Activated CD8-positive, alpha-beta T cell treated with anti-CD3 and anti-CD28 coated beads for 36 hours (primary cell): ENCODE measurements around the gene PYGM. TPM values are rescaled to one million over a fixed set of nuclear protein-coding genes. Genes with fewer than 3 reads are reported as not detected.

Source experiments
- ATAC-seq: fragments of 200-7000 bp; cut with Tn5 transposase; one replicate; pipeline ENCODE4 v1.10.0; 2021; ENCODE audit warnings: mild to moderate bottlenecking, moderate library complexity
- CTCF ChIA-PET: fragments of 350-600 bp; sonication (Branson Sonifier 250); formaldehyde crosslinking; loops from one replicate; lab custom pipeline; 2021; ENCODE audit warnings: antibody characterized with exemption; lab: Charles Lee
- POLR2A ChIA-PET: fragments of 350-600 bp; sonication (Branson Sonifier 250); formaldehyde crosslinking; loops from one replicate; lab custom pipeline; 2021; ENCODE audit warnings: antibody characterized with exemption; lab: Charles Lee
- DNase-seq: peaks from one replicate; pipeline ENCODE4 v3.0.0-alpha.2; 2020
- H3K27ac Mint-ChIP-seq: one replicate; pipeline ENCODE4 v1.8.0; 2021; ENCODE audit warnings: mild to moderate bottlenecking, mixed read lengths
- H3K27me3 Mint-ChIP-seq: one replicate; pipeline ENCODE4 v1.8.0; 2021; ENCODE audit warnings: mixed read lengths
- H3K36me3 Mint-ChIP-seq: one replicate; pipeline ENCODE4 v1.8.0; 2021; ENCODE audit warnings: low read depth, mixed read lengths
- H3K4me1 Mint-ChIP-seq: one replicate; pipeline ENCODE4 v1.8.0; 2021; ENCODE audit warnings: low read depth, mixed read lengths
- H3K4me3 Mint-ChIP-seq: one replicate; pipeline ENCODE4 v1.8.0; 2021; ENCODE audit warnings: mild to moderate bottlenecking, moderate library complexity, mixed read lengths
- H3K9me3 Mint-ChIP-seq: one replicate; pipeline ENCODE4 v1.8.0; 2021; ENCODE audit warnings: mixed read lengths
- intact Hi-C: fragments of 100-400 bp; cut with micrococcal nuclease; formaldehyde crosslinking; loops from one replicate; pipeline ENCODE4 v1.10.0; 2022
- total RNA-seq, 2 experiments: library from RNA; stranded (reverse); gene quantifications; one replicate each; pipeline ENCODE4 v1.2.3, GENCODE V29; 2021
- TF ChIP-seq, protein P1 (sequence below): fragments of 200-600 bp; IDR thresholded peaks from one replicate; pipeline ENCODE4 v1.8.0; 2022; ENCODE audit warnings: antibody characterized with exemption, mild to moderate bottlenecking

The PYGM gene
- total RNA-seq, 2 experiments from 2014 or later: 1.2 to 3.3 TPM

DNA sequence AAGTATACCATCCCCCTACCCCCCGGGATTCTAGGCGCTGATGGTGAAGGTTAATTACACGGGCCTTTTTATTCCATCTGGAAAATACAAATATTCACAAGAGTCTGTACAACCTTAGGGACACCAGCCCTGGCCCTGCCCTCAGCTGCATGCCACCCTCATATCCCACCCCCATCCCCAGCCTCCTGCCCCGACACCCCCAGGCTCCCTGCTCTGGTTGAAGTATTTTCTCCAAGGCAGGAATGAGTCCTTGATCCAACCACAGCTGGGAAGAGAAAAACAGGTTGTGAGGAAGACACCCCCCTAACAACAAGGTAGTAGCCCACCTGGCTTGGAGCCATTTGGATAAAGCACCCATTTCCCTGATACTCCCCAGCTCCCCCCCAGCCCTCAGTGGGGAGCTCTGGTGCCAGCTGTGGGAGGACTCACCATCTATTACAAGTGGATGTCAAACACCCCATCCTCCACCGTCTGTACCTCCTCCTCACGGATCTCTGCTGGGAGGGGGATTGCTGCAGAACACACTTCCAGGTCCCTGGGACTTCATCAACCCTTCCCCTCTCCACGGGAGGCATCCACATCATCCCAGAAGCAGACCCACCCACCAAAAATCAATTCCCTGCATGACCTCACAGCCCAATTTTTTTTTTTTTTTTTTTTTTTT is 32.8 kb downstream of the PYGM start:
- CTCF ChIA-PET: interaction anchor here (0.8 to 2.0 kb wide), 6 partner anchors 9 to 278 kb away, joined by 3 to 7 read pairs (median 4); no protein-coding TSS in a partner anchor
- Mint-ChIP-seq H3K9me3 (no peaks in the 10 kb centered on the region), H3K4me1 (peaks cover 18% of the 10 kb centered on the region), H3K4me3 (no peak overlapping the region), H3K27ac (no peak overlapping the region), H3K36me3 (peaks cover 3% of the 10 kb centered on the region), H3K27me3 (peaks cover 5% of the 10 kb centered on the region)
- ATAC-seq: no peak
- intact Hi-C loops: no loop called here
- TF ChIP-seq, protein P1, sequence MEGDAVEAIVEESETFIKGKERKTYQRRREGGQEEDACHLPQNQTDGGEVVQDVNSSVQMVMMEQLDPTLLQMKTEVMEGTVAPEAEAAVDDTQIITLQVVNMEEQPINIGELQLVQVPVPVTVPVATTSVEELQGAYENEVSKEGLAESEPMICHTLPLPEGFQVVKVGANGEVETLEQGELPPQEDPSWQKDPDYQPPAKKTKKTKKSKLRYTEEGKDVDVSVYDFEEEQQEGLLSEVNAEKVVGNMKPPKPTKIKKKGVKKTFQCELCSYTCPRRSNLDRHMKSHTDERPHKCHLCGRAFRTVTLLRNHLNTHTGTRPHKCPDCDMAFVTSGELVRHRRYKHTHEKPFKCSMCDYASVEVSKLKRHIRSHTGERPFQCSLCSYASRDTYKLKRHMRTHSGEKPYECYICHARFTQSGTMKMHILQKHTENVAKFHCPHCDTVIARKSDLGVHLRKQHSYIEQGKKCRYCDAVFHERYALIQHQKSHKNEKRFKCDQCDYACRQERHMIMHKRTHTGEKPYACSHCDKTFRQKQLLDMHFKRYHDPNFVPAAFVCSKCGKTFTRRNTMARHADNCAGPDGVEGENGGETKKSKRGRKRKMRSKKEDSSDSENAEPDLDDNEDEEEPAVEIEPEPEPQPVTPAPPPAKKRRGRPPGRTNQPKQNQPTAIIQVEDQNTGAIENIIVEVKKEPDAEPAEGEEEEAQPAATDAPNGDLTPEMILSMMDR: no peak
- POLR2A ChIA-PET: interaction anchor here (1.4 kb wide), 1 partner anchor 8 kb away, joined by 4 read pairs; no protein-coding TSS in a partner anchor
- DNase-seq: no peak

DNA sequence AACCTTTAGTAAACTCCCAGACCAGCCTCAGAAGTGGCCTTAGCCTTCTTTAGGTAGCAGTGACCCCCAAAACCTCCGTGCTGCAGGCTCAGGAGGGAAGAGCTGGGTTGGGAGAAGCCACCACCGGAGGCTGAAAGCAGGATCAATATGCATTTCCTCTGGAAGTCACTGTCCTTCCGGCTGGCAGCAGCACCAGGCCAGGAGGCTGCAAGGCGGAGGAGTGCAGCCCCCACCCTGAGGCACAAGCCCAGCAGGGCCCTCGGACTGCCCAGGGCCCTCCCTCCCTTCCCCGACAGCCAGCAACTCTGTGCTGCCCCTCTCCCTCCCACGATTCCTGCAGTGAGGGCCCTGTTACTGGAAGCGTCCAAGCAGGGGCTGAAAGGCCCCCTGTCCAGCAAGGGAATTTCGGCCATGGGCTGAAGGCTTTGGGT is 33.5 kb downstream of the PYGM start:
- peaks cover 18% of the 10 kb centered on the region for H3K4me1 Mint-ChIP-seq
- H3K36me3 Mint-ChIP-seq: peaks cover 1% of the 10 kb centered on the region
- no peak for DNase-seq
- intact Hi-C loops: no loop called here
- ChIA-PET CTCF (interaction anchor here (0.7 to 2.0 kb wide), 6 partner anchors 9 to 38 kb away, joined by 3 to 7 read pairs (median 3); no protein-coding TSS in a partner anchor), POLR2A (interaction anchor here (1.0 to 1.4 kb wide), 3 partner anchors 9 to 41 kb away, joined by 3 to 4 read pairs (median 4); no protein-coding TSS in a partner anchor)
- no peaks in the 10 kb centered on the region for H3K9me3 Mint-ChIP-seq
- peaks cover 7% of the 10 kb centered on the region for H3K27me3 Mint-ChIP-seq
- ATAC-seq: no peak
- no peak overlapping the region for H3K4me3 Mint-ChIP-seq
- TF ChIP-seq, protein P1: no peak
- H3K27ac Mint-ChIP-seq: no peak overlapping the region

DNA sequence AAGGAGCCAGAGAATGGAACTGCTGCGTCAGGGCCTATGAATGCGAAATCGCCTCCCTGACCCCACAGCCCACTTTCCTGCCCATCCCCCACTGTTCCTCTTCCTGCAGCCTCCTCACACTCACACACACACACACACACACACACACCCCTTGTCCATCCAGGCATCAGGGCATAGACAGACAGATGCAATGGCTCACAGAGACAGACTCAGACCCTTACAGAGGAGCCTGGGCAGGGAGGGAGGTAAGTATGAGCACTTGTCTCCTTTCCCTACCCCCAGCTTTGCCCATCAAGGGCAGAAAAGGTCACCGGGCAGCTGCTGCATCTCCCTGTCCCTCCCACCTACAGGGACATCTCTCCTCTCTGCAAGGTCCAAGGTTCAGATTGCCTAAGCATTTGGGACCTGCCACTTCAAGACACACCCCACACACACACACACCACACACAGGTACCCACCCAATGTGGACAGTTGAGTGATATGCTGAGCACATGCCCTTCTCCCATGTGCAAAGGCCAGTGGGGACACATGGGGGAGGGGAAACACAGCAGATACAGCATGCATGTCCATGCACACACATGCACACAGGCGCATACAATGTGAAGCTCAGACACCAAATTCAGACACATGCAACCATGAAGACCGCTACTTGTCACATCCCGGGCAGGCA is 34.8 kb downstream of the PYGM start:
- CTCF ChIA-PET: interaction anchor here (2.0 kb wide), 1 partner anchor 32 kb away, joined by 5 read pairs; no protein-coding TSS in a partner anchor
- peaks cover 18% of the 10 kb centered on the region for H3K4me1 Mint-ChIP-seq
- DNase-seq (no peak), ATAC-seq (no peak)
- POLR2A ChIA-PET: interaction anchor here (1.2 kb wide), 1 partner anchor 9 kb away, joined by 3 read pairs; no protein-coding TSS in a partner anchor
- peaks cover 15% of the 10 kb centered on the region for H3K27me3 Mint-ChIP-seq
- H3K27ac Mint-ChIP-seq: no peak overlapping the region
- intact Hi-C loops: loop anchor here (5.0 kb wide), 1 partner anchor 38 kb away; no protein-coding TSS in a partner anchor
- H3K36me3 Mint-ChIP-seq: peaks cover 1% of the 10 kb centered on the region
- no peak overlapping the region for H3K4me3 Mint-ChIP-seq
- no peaks in the 10 kb centered on the region for H3K9me3 Mint-ChIP-seq
- TF ChIP-seq, protein P1: no peak

DNA sequence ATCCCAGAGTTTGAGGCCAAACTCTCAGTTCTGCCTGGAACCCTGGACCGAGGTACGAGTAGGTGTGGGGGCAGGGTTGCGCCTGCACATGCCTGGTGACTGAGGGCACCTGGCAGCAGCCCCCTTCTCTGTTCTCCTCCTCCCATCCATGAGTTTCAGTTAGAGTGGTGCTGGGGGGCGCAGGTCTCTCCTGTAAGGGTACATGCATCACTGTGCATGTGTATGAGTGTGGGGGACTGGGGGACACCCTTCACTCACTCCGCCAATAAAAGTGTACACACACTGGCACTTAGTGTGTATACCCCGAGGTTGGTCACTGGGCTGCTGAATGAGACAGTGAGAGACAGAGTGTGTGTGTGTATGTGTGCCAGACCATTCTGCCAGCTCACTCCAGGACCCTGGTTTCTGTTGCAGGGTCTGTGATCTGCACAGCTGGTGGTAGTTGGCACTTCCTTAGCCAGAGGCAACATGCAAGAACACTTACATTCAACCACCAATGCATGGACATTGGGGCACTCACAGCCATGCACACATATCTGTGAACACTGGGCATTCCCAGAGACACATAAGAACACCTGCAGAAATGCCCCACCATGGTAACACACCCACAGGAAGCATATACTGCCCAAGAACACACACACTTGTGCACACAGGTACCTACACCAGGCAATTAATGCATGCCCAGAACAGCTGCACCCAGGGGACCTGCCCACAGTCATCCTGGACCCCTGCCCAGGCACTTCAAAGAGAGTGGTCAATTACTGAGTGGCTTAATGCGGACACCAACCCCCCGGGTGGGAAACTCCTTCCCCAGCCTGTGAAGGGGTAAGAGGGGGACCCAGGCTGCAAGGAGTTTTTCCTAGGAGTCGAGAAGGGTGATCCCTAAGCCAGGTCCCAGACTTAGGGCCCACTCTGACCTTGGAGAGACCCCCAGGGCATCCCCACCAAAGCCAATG is 35.6 kb downstream of the PYGM start:
- CTCF ChIA-PET: interaction anchor here (1.0 kb wide), 1 partner anchor 35 kb away, joined by 3 read pairs; no protein-coding TSS in a partner anchor
- ATAC-seq (no peak), DNase-seq (no peak)
- Mint-ChIP-seq H3K36me3 (peaks cover 1% of the 10 kb centered on the region), H3K27me3 (peaks cover 15% of the 10 kb centered on the region), H3K4me3 (peak overlapping the region; percentile 62), H3K27ac (no peak overlapping the region), H3K4me1 (peaks cover 18% of the 10 kb centered on the region), H3K9me3 (no peaks in the 10 kb centered on the region)
- TF ChIP-seq, protein P1: no peak
- POLR2A ChIA-PET: no interaction called here
- intact Hi-C loops: loop anchor here (5.0 kb wide), 1 partner anchor 37 kb away; no protein-coding TSS in a partner anchor
